Muscle of back (tissue), 11 donors: ENCODE measurements around the gene KLHL22. TPM values are rescaled to one million over a fixed set of nuclear protein-coding genes. Genes with fewer than 3 reads are reported as not detected.
"Not testable (repeated sequence)": the region's sequence is repeated elsewhere in the genome, so short reads cannot be mapped to it uniquely, and the experiment has no call there.

Source experiments
- DNase-seq, 3 donors: peaks; one replicate each; pipeline versions ENCODE4 v3.0.0 to v3.0.0-alpha.2; 2013
- polyA plus RNA-seq, 10 donors: library from polyadenylated mRNA; unstranded; fragments of 120-200 nt; gene quantifications; one replicate each; pipeline ENCODE4 v1.2.1, GENCODE V29; 2013; ENCODE audit not compliant: insufficient read length in 10 of 10

The KLHL22 gene
- polyA plus RNA-seq, 10 donors: 27.6 to 38.3 (median 31.8) TPM

GRCh38 chr22:20472629-20473442 lies 22.8 kb downstream of the KLHL22 start:
- DNase-seq: no peak

GRCh38 chr22:20471126-20471833 lies 24.3 kb downstream of the KLHL22 start:
- DNase-seq: no peak

- DNase-seq: not testable (repeated sequence)
Measured at GRCh38 chr22:20470525-20470924, 25.1 kb downstream of the KLHL22 start.

- peak in 1 of 3 donors; percentile 34 for DNase-seq
Measured at GRCh38 chr22:20469110-20469868, 26.3 kb downstream of the KLHL22 start.

- DNase-seq: no peak
Measured at GRCh38 chr22:20466659-20467379, 28.8 kb downstream of the KLHL22 start.

- DNase-seq: no peak
Measured at GRCh38 chr22:20465759-20466077, 29.9 kb downstream of the KLHL22 start.

GRCh38 chr22:20464912-20465758 lies 30.5 kb downstream of the KLHL22 start:
- DNase-seq: no peak

- DNase-seq: no peak
Measured at GRCh38 chr22:20464096-20464614, 31.4 kb downstream of the KLHL22 start.

- peak in 2 of 3 donors; percentile 20 to 21 for DNase-seq
Measured at GRCh38 chr22:20463324-20464095, 32.1 kb downstream of the KLHL22 start.

- no peak for DNase-seq
Measured at GRCh38 chr22:20459862-20460261, 35.7 kb downstream of the KLHL22 start.

GRCh38 chr22:20459152-20459542 lies 36.4 kb downstream of the KLHL22 start:
- DNase-seq: no peak

- DNase-seq: no peak
Measured at GRCh38 chr22:20458530-20459151, 37.0 kb downstream of the KLHL22 start.

GRCh38 chr22:20457506-20458240 lies 37.9 kb downstream of the KLHL22 start:
- no peak for DNase-seq

GRCh38 chr22:20456722-20457076 lies 38.9 kb downstream of the KLHL22 start:
- no peak for DNase-seq

- peak; percentile 74 to 92 (median 87) for DNase-seq
Measured at GRCh38 chr22:20456064-20456721, 39.4 kb downstream of the KLHL22 start.

GRCh38 chr22:20455709-20456063 lies 39.9 kb downstream of the KLHL22 start:
- DNase-seq: no peak

GRCh38 chr22:20453222-20453621 lies 42.4 kb downstream of the KLHL22 start:
- DNase-seq: no peak

- DNase-seq: no peak
Measured at GRCh38 chr22:20451920-20452319, 43.7 kb downstream of the KLHL22 start.
